Breast epithelium (tissue), 4 donors: ENCODE measurements around the gene CDKN2D. TPM values are rescaled to one million over a fixed set of nuclear protein-coding genes. Genes with fewer than 3 reads are reported as not detected.
A peak's percentile ranks its signal among the peaks of the same experiment; 100 is the strongest.

ENCODE experiments used
- DNase-seq, 2 donors: peaks; one replicate each; pipeline ENCODE4 v3.0.0-alpha.2; 2019; ENCODE audit warnings: low spot score in 2 of 2
- H3K27ac ChIP-seq, 2 donors: fragments of 200-600 bp; sonication (generic) in 1 of 2; one replicate each; pipeline ENCODE4 v1.5.1; 2016 to 2019; ENCODE audit warnings: mild to moderate bottlenecking in 1 of 2
- H3K27me3 ChIP-seq, 2 donors: fragments of 200-600 bp; sonication (generic) in 1 of 2; one replicate each; pipeline versions ENCODE4 v1.5.1 to v1.6.0; 2017 to 2019; ENCODE audit warnings: control low read depth in 1 of 2, mild to moderate bottlenecking in 1 of 2
- H3K36me3 ChIP-seq: fragments of 200-600 bp; one replicate; pipeline ENCODE4 v1.5.1; 2019
- H3K4me1 ChIP-seq, 2 donors: fragments of 200-600 bp; sonication (generic); one replicate each; pipeline ENCODE4 v1.5.1; 2016 to 2019; ENCODE audit warnings: control low read depth in 1 of 2
- H3K4me3 ChIP-seq, 3 donors: fragments of 200-600 bp; sonication (generic); 1 replicate in 2 of 3; 2 replicates in 1 of 3; pipeline ENCODE4 v1.5.1; 2016 to 2019; ENCODE audit warnings: mild to moderate bottlenecking in 3 of 3, moderate library complexity in 2 of 3
- H3K9me3 ChIP-seq, 2 donors: fragments of 200-600 bp; sonication (generic) in 1 of 2; one replicate each; pipeline ENCODE4 v1.5.1; 2016 to 2019; ENCODE audit warnings: control low read depth in 1 of 2
- POLR2A ChIP-seq: fragments of 450-650 bp; IDR thresholded peaks from one replicate; pipeline ENCODE4 v1.6.1; 2016; ENCODE audit warnings: antibody characterized with exemption, mild to moderate bottlenecking, moderate library complexity
- POLR2AphosphoS5 ChIP-seq, 3 donors: sonication (generic); formaldehyde crosslinking; IDR thresholded peaks; one replicate each; pipeline ENCODE4 v1.6.1; 2017; ENCODE audit warnings: antibody characterized with exemption in 3 of 3
- intact Hi-C: fragments of 100-400 bp; cut with DNase I; formaldehyde crosslinking; loops from one replicate; pipeline ENCODE4 v1.15.1; 2023; ENCODE audit warnings: low total_unique reads
- total RNA-seq, 3 donors: library from RNA; depleted of rRNA; stranded (reverse); fragments of >200 nt; gene quantifications; one replicate each; pipeline ENCODE4 v1.1.0, GENCODE V29; 2016
- TF ChIP-seq, protein P1 (sequence below), 3 donors: fragments of 450-650 bp; IDR thresholded peaks; one replicate each; pipeline ENCODE4 v1.5.1; 2016 to 2017; ENCODE audit warnings: antibody characterized with exemption in 3 of 3, mild to moderate bottlenecking in 3 of 3, moderate library complexity in 3 of 3

The CDKN2D gene
- total RNA-seq, 3 donors from 2014 or later, result 5.3 to 9.4 (median 8.8) TPM

DNA sequence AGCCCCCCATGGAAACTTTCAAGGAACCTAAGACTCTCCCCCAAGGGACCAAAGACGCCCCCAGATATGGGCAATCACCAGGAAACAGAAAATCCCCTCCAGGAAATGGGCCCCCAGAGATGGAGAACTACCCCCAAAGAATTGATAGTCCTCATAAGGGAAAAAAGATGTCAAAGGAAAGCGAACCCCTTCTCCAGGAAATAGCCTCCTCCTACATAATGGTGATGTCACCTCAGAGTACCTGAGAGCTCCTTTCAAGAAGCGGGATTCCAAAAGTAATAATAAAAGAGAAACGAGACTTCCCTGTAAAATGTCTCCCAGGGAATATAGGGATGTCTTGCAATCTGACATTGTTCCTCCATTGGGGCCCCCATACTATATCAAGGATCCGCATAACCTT is 1.1 kb downstream of the CDKN2D start:
- no peaks in the 10 kb centered on the region for H3K27me3 ChIP-seq
- TF ChIP-seq POLR2AphosphoS5 (IDR thresholded peaks at IDR 0.05) (no peak), POLR2A (no peak)
- TF ChIP-seq, protein P1, sequence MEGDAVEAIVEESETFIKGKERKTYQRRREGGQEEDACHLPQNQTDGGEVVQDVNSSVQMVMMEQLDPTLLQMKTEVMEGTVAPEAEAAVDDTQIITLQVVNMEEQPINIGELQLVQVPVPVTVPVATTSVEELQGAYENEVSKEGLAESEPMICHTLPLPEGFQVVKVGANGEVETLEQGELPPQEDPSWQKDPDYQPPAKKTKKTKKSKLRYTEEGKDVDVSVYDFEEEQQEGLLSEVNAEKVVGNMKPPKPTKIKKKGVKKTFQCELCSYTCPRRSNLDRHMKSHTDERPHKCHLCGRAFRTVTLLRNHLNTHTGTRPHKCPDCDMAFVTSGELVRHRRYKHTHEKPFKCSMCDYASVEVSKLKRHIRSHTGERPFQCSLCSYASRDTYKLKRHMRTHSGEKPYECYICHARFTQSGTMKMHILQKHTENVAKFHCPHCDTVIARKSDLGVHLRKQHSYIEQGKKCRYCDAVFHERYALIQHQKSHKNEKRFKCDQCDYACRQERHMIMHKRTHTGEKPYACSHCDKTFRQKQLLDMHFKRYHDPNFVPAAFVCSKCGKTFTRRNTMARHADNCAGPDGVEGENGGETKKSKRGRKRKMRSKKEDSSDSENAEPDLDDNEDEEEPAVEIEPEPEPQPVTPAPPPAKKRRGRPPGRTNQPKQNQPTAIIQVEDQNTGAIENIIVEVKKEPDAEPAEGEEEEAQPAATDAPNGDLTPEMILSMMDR (IDR thresholded peaks at IDR 0.05), result no peak
- H3K9me3 ChIP-seq, result no peaks in the 10 kb centered on the region
- peaks cover 0 to 12% of the 10 kb centered on the region in 2 donors for H3K4me1 ChIP-seq
- intact Hi-C loops, result no loop called here
- H3K36me3 ChIP-seq, result no peaks in the 10 kb centered on the region
- no peak for DNase-seq
- peak overlapping the region; percentile 78 to 98 (median 87) for H3K4me3 ChIP-seq
- H3K27ac ChIP-seq, result peak overlapping the region in 1 of 2 donors; percentile 77

DNA sequence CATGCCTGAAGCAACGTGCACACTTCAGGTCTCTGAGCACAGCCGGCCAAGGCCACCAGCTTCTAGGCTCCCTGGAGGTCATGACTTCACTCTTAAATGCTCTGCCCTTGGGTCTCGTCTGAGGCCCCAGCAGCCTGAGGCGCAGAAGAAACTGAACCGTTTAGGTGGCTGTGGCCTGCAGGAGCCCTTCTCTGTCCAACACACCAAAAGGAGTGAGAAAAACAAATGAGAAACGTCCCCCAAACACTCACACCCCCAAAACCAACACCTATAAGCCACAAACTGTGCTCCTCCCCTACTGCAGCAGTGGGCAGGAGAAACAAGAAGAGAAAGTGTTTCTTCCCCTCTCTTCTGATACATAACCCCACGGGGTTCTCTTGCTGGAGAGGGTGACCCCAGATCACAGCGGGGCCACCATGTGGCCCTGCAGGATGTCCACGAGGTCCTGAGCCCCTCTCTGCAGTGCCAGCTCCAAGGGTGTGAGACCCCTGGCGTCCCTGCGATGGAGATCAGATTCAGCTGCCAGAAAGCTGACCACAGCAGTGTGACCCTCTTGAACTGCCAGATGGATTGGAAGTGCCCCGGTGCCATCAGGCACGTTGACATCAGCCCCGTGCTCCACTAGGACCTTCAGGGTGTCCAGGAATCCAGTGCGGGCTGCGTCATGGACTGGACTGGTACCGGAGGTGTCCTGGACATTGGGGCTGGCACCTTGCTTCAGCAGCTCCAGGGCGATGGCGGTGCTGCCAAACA is 1.9 kb downstream of the CDKN2D start:
- TF ChIP-seq, protein P1 (IDR thresholded peaks at IDR 0.05), result no peak
- TF ChIP-seq POLR2A, result no peak
- no peak for TF ChIP-seq POLR2AphosphoS5 (IDR thresholded peaks at IDR 0.05)
- H3K4me3 ChIP-seq, result peak overlapping the region; percentile 87 to 91 (median 90)
- no peak for DNase-seq
- intact Hi-C loops, result loop anchor here (1.0 kb wide), 1 partner anchor 32 kb away; no protein-coding TSS in a partner anchor
- peaks cover 0 to 12% of the 10 kb centered on the region in 2 donors for H3K4me1 ChIP-seq
- no peaks in the 10 kb centered on the region for H3K27me3 ChIP-seq
- H3K36me3 ChIP-seq, result no peaks in the 10 kb centered on the region
- H3K27ac ChIP-seq, result peak overlapping the region; percentile 80 to 89
- H3K9me3 ChIP-seq, result no peaks in the 10 kb centered on the region

DNA sequence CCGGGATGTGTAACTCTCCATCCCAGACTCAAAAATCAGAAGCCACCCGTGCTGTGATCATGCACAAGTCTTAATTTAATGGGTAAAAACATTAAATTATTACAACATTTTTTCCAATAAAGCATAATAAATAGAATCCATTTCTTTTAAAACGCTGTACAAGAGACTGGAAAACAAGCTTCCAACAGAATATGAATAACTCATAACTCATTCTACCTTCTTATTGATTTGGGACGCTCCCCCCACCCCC is 2.4 kb downstream of the CDKN2D start:
- intact Hi-C loops, result loop anchor here (1.0 kb wide), 1 partner anchor 31 kb away; no protein-coding TSS in a partner anchor
- Histone ChIP-seq H3K36me3 (no peaks in the 10 kb centered on the region), H3K27ac (peak overlapping the region; percentile 80 to 89), H3K4me3 (peak overlapping the region; percentile 87 to 91 (median 90)), H3K9me3 (no peaks in the 10 kb centered on the region), H3K4me1 (peaks cover 0 to 12% of the 10 kb centered on the region in 2 donors), H3K27me3 (no peaks in the 10 kb centered on the region)
- DNase-seq, result no peak
- no peak for TF ChIP-seq POLR2A
- TF ChIP-seq, protein P1 (IDR thresholded peaks at IDR 0.05), result no peak
- no peak for TF ChIP-seq POLR2AphosphoS5 (IDR thresholded peaks at IDR 0.05)

DNA sequence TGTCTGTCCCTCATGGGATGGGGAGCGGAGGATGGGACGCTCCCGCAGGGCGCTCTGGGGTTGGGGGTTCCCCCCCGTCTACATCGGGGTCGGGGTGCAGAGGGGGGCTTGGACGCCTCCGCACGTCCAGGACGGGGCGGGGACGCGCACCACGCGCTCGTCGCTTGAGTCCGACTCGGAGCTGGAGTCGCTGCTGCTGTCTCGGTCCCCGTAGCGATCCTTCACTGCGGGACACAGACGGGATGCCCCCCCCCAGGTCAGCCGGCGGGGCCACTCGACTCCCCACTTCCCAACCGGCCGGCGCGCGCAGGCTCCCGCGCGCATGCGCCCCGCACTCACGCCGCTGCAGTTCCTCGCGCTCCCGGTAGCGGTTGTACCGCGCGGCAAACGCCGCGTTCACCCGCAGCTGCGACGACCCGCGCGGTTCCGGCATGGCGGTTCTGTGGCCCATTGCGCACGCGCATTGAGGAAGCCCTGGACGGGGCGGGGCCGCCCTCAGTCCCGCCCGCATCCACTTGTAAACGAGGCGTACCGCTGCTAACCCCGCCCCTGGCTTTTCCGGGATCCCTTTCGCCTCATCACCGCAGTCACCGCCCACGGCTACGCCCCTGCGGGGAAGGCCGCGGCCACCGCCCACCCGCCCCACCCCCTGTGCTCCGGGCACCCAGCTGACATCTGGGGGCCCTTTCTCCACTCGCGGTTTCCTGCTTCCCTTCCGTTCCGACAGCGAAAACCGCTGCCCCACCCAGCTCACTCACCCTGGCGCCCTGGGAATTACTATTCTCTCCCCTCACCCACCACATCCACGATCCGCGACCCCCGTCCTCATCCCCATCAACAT is 3.0 kb downstream of the CDKN2D start, which contains the start of gene KRI1:
TSS of gene KRI1 (minus strand) at position 444 of the 841 bp plus-strand sequence. CDS start at position 433, 11 bp downstream.
- DNase-seq, result peak; percentile 96 to 97
- intact Hi-C loops, result loop anchor here (1.0 kb wide), 1 partner anchor 30 kb away; no protein-coding TSS in a partner anchor
- peak; percentile 55 to 77 (median 76) for TF ChIP-seq POLR2AphosphoS5 (IDR thresholded peaks at IDR 0.05)
- peak; percentile 68 for TF ChIP-seq POLR2A
- TF ChIP-seq, protein P1 (IDR thresholded peaks at IDR 0.05), result peak; percentile 24 to 51 (median 38)
- Histone ChIP-seq H3K4me1 (peaks cover 0 to 12% of the 10 kb centered on the region in 2 donors), H3K27ac (peak within 1 kb of the TSS; percentile 80 to 89), H3K9me3 (no peaks in the 10 kb centered on the region), H3K27me3 (no peaks in the 10 kb centered on the region), H3K36me3 (no peaks in the 10 kb centered on the region), H3K4me3 (peak within 1 kb of the TSS; percentile 87 to 91 (median 90))
